Progenitor cell of endocrine pancreas (in vitro differentiated cells): ENCODE measurements around the gene CAB39. TPM values are rescaled to one million over a fixed set of nuclear protein-coding genes. Genes with fewer than 3 reads are reported as not detected.

Source experiments
- DNase-seq: peaks from one replicate; pipeline ENCODE4 v3.0.0; 2021; ENCODE audit warnings: low spot score; ENCODE audit not compliant: unreplicated experiment
- H3K27ac Mint-ChIP-seq: 2 replicates; pipeline ENCODE4 v1.8.0; 2021; ENCODE audit warnings: mild to moderate bottlenecking, moderate library complexity, mixed read lengths
- H3K27me3 Mint-ChIP-seq: 2 replicates; pipeline ENCODE4 v1.8.0; 2021; ENCODE audit warnings: mixed read lengths
- H3K36me3 Mint-ChIP-seq: 2 replicates; pipeline ENCODE4 v1.8.0; 2022; ENCODE audit warnings: mixed read lengths; ENCODE audit not compliant: insufficient read depth
- H3K4me1 Mint-ChIP-seq: 2 replicates; pipeline ENCODE4 v1.8.0; 2021; ENCODE audit warnings: low read depth, mixed read lengths
- H3K4me3 Mint-ChIP-seq: 2 replicates; pipeline ENCODE4 v1.8.0; 2021; ENCODE audit warnings: low read depth, mild to moderate bottlenecking, moderate library complexity, mixed read lengths
- H3K9me3 Mint-ChIP-seq: 2 replicates; pipeline ENCODE4 v1.8.0; 2021; ENCODE audit warnings: low read depth, mixed read lengths
- CTCF ChIP-seq: fragments of 200-600 bp; sonication (generic); IDR thresholded peaks from one replicate; pipeline ENCODE4 v1.5.0; 2021; ENCODE audit warnings: antibody characterized with exemption, mild to moderate bottlenecking; ENCODE audit not compliant: unreplicated experiment
- total RNA-seq: library from RNA; stranded (reverse); gene quantifications from 2 replicates; pipeline ENCODE4 v1.2.1, GENCODE V29; 2021

The CAB39 gene
- total RNA-seq, 1 donor from 2014 or later = 44.1 TPM

GRCh38 chr2:230795856-230796255 is 83.2 kb downstream of the CAB39 start:
- Mint-ChIP-seq H3K27ac (no peak overlapping the region), H3K4me1 (peaks cover 12% of the 10 kb centered on the region), H3K27me3 (no peaks in the 10 kb centered on the region), H3K36me3 (peaks cover 19% of the 10 kb centered on the region), H3K4me3 (no peak overlapping the region), H3K9me3 (no peaks in the 10 kb centered on the region)
- TF ChIP-seq CTCF = no peak
- DNase-seq = no peak

GRCh38 chr2:230796280-230796862 is 83.7 kb downstream of the CAB39 start:
- H3K4me3 Mint-ChIP-seq = no peak overlapping the region
- no peak for TF ChIP-seq CTCF
- no peaks in the 10 kb centered on the region for H3K27me3 Mint-ChIP-seq
- DNase-seq = no peak
- H3K27ac Mint-ChIP-seq = no peak overlapping the region
- peaks cover 12% of the 10 kb centered on the region for H3K4me1 Mint-ChIP-seq
- peaks cover 17% of the 10 kb centered on the region for H3K36me3 Mint-ChIP-seq
- H3K9me3 Mint-ChIP-seq = no peaks in the 10 kb centered on the region

- peaks cover 29% of the 10 kb centered on the region for H3K36me3 Mint-ChIP-seq
- H3K4me1 Mint-ChIP-seq = peaks cover 12% of the 10 kb centered on the region
- H3K4me3 Mint-ChIP-seq = no peak overlapping the region
- H3K27me3 Mint-ChIP-seq = no peaks in the 10 kb centered on the region
- DNase-seq = no peak
- H3K9me3 Mint-ChIP-seq = peaks cover 3% of the 10 kb centered on the region
- TF ChIP-seq CTCF = no peak
- H3K27ac Mint-ChIP-seq = no peak overlapping the region
Measured at GRCh38 chr2:230797515-230798495, 85.2 kb downstream of the CAB39 start.

- Mint-ChIP-seq H3K4me1 (peaks cover 10% of the 10 kb centered on the region), H3K27me3 (no peaks in the 10 kb centered on the region), H3K9me3 (peaks cover 8% of the 10 kb centered on the region), H3K27ac (no peak overlapping the region), H3K4me3 (no peak overlapping the region), H3K36me3 (peaks cover 39% of the 10 kb centered on the region)
- no peak for DNase-seq
- TF ChIP-seq CTCF = peak; percentile 78
Measured at GRCh38 chr2:230798769-230799399, 86.2 kb downstream of the CAB39 start.

GRCh38 chr2:230805353-230806017 is 92.8 kb downstream of the CAB39 start:
- TF ChIP-seq CTCF = no peak
- DNase-seq = no peak
- H3K27ac Mint-ChIP-seq = no peak overlapping the region
- no peaks in the 10 kb centered on the region for H3K4me1 Mint-ChIP-seq
- H3K36me3 Mint-ChIP-seq = peaks cover 37% of the 10 kb centered on the region
- peaks cover 8% of the 10 kb centered on the region for H3K9me3 Mint-ChIP-seq
- no peak overlapping the region for H3K4me3 Mint-ChIP-seq
- H3K27me3 Mint-ChIP-seq = no peaks in the 10 kb centered on the region
